A673 (cell line): Measurements from ENCODE around the gene OSM. TPM values are rescaled to one million over a fixed set of nuclear protein-coding genes. Genes with fewer than 3 reads are reported as not detected.

Experiments used
- BruUV-seq: library from RNA; stranded (reverse); fragments of 400-500 nt; replicated peaks from 2 replicates; lab custom pipeline; 2021; lab: Mats Ljungman, UMichigan
- CTCF ChIA-PET: fragments of 300-600 bp; sonication (Branson Sonifier 250); formaldehyde crosslinking; loops from one replicate; lab custom pipeline; 2022; ENCODE audit warnings: antibody characterized with exemption; lab: Charles Lee
- POLR2A ChIA-PET: fragments of 300-600 bp; sonication (Branson Sonifier 250); formaldehyde crosslinking; loops from one replicate; lab custom pipeline; 2022; ENCODE audit warnings: antibody characterized with exemption; ENCODE audit not compliant: low non-redundant PET; lab: Charles Lee
- DNase-seq: peaks from one replicate; pipeline ENCODE4 v3.0.0-alpha.2; 2015; ENCODE audit warnings: low spot score
- H3K27ac ChIP-seq: fragments of 200-600 bp; sonication (generic); 2 replicates; pipeline ENCODE4 v1.5.1; 2016; ENCODE audit warnings: mixed run types, low read depth, mild to moderate bottlenecking, mixed read lengths, antibody characterized with exemption, low read length; ENCODE audit not compliant: poor library complexity, severe bottlenecking
- H3K27me3 ChIP-seq: fragments of 200-600 bp; sonication (generic); replicated peaks from 2 replicates; pipeline ENCODE4 v1.6.1; 2017; ENCODE audit warnings: mixed run types, low read depth, mild to moderate bottlenecking, mixed read lengths, antibody characterized with exemption, low read length; ENCODE audit not compliant: insufficient read depth, poor library complexity
- H3K36me3 ChIP-seq: fragments of 200-600 bp; sonication (generic); 2 replicates; pipeline ENCODE4 v1.6.1; 2016; ENCODE audit warnings: mixed run types, mild to moderate bottlenecking, mixed read lengths, antibody characterized with exemption, low read length; ENCODE audit not compliant: insufficient read depth, poor library complexity, severe bottlenecking
- H3K4me1 ChIP-seq: fragments of 200-600 bp; sonication (generic); 2 replicates; pipeline ENCODE4 v1.6.1; 2017; ENCODE audit warnings: mixed run types, mild to moderate bottlenecking, mixed read lengths, antibody characterized with exemption, low read length; ENCODE audit not compliant: insufficient read depth, poor library complexity, severe bottlenecking
- H3K4me3 ChIP-seq: fragments of 200-600 bp; sonication (generic); 2 replicates; pipeline ENCODE4 v1.5.1; 2016; ENCODE audit warnings: low read depth, mixed run types, mild to moderate bottlenecking, mixed read lengths, low read length; ENCODE audit not compliant: poor library complexity, severe bottlenecking
- H3K9me3 ChIP-seq: fragments of 200-600 bp; sonication (generic); 2 replicates; pipeline ENCODE4 v1.6.1; 2016; ENCODE audit warnings: mixed run types, low read depth, mild to moderate bottlenecking, mixed read lengths, antibody characterized with exemption, low read length; ENCODE audit not compliant: poor library complexity, severe bottlenecking
- EZH2 ChIP-seq: fragments of 200-600 bp; sonication (generic); IDR thresholded peaks from 2 replicates; pipeline ENCODE4 v1.6.1; 2017; ENCODE audit warnings: borderline replicate concordance, low read depth, mild to moderate bottlenecking, mixed read lengths, antibody characterized with exemption, low read length; ENCODE audit not compliant: poor library complexity, severe bottlenecking
- intact Hi-C: fragments of 100-400 bp; cut with micrococcal nuclease; formaldehyde crosslinking; loops from one replicate; pipeline ENCODE4 v1.10.0; 2022; ENCODE audit not compliant: unreplicated experiment
- total RNA-seq: library from RNA; stranded (reverse); gene quantifications from 2 replicates; pipeline ENCODE4 v1.2.3, GENCODE V29; 2021
- TF ChIP-seq, protein P1 (sequence below): fragments of 300-800, 200-600 bp; sonication (generic); conservative IDR thresholded peaks from 2 replicates; pipeline ENCODE4 v1.5.1; 2017; ENCODE audit warnings: low read depth, mild to moderate bottlenecking, antibody characterized with exemption, low read length, moderate library complexity, mixed read lengths

The OSM gene
- total RNA-seq, 1 experiment from 2014 or later = not detected

DNA sequence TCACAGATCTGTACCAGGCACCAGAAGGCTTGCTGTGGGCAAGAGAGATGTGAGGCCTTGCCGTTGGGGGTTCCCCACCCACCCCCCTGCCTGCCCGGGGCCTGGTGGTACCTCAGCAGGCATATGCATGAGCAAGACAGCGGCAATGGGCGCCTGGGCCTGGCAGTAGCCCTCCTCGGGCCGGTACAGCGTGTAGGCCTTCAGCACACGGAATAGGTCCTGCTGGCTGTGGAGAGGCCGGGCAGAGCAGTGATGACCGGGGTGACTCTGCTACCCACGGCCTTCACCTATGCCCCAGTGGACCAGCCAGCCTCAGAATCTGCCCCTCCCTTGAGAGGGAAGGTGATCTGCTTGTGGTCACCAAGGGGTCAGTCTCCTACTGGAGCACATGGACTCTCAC, 28.2 kb upstream of the OSM start:
- no peak for TF ChIP-seq EZH2
- TF ChIP-seq, protein P1, sequence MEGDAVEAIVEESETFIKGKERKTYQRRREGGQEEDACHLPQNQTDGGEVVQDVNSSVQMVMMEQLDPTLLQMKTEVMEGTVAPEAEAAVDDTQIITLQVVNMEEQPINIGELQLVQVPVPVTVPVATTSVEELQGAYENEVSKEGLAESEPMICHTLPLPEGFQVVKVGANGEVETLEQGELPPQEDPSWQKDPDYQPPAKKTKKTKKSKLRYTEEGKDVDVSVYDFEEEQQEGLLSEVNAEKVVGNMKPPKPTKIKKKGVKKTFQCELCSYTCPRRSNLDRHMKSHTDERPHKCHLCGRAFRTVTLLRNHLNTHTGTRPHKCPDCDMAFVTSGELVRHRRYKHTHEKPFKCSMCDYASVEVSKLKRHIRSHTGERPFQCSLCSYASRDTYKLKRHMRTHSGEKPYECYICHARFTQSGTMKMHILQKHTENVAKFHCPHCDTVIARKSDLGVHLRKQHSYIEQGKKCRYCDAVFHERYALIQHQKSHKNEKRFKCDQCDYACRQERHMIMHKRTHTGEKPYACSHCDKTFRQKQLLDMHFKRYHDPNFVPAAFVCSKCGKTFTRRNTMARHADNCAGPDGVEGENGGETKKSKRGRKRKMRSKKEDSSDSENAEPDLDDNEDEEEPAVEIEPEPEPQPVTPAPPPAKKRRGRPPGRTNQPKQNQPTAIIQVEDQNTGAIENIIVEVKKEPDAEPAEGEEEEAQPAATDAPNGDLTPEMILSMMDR = no peak
- H3K36me3 ChIP-seq = no peaks in the 10 kb centered on the region
- no peak overlapping the region for H3K4me3 ChIP-seq
- H3K27ac ChIP-seq = no peak overlapping the region
- DNase-seq = no peak
- no peaks in the 10 kb centered on the region for H3K27me3 ChIP-seq
- H3K4me1 ChIP-seq = peaks cover 14% of the 10 kb centered on the region
- POLR2A ChIA-PET = no interaction called here
- CTCF ChIA-PET = no interaction called here
- H3K9me3 ChIP-seq = no peaks in the 10 kb centered on the region
- BruUV-seq = no TSS peak
- intact Hi-C loops = no loop called here

DNA sequence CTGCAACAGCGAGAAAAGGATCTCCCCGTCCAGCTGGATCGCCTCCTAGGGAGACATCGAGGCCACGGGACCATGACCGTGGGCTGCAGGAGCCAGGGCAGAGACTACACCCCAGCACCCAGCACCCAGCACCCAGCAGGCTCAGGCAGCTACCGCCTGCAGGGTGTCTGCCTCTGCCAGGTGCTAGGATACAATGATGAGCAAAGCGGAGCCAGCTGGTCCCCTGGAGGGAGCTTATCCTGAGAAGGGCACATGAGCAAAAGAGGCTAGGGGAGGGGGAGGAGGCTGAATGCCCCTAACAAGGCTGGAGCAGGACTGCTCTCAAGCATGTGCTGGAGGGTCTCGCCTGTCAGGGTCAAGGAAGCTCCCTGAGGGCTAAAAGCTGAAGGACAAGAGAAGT, 27.4 kb upstream of the OSM start:
- TF ChIP-seq, protein P1 = no peak
- no peak for TF ChIP-seq EZH2
- no peak for DNase-seq
- H3K4me1 ChIP-seq = peaks cover 16% of the 10 kb centered on the region
- intact Hi-C loops = no loop called here
- H3K27me3 ChIP-seq = no peaks in the 10 kb centered on the region
- ChIA-PET CTCF (no interaction called here), POLR2A (no interaction called here)
- BruUV-seq = no TSS peak
- no peaks in the 10 kb centered on the region for H3K36me3 ChIP-seq
- H3K9me3 ChIP-seq = no peaks in the 10 kb centered on the region
- H3K4me3 ChIP-seq = no peak overlapping the region
- H3K27ac ChIP-seq = no peak overlapping the region

DNA sequence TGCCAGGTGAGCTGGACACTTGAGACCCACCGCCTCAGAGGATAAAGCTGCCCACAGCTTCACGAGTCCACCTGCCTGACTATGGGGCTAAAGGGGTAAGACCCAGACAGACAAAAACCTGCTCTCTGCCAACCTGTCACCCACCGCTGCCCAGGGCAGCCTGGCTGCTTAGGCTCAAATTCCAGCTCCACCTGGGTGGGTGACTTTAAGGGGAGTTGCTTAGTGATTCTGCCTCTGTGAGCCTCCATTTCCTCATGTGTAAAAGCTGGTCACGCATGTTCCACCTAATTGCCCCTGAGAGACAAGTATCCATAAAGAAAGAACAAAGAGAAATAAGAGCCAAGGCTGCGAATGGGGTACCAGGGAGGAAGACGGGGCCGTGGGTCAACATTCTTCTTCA, 26.4 kb upstream of the OSM start:
- DNase-seq = no peak
- H3K9me3 ChIP-seq = no peaks in the 10 kb centered on the region
- ChIA-PET POLR2A (no interaction called here), CTCF (no interaction called here)
- H3K27ac ChIP-seq = no peak overlapping the region
- H3K36me3 ChIP-seq = no peaks in the 10 kb centered on the region
- intact Hi-C loops = no loop called here
- no peak overlapping the region for H3K4me3 ChIP-seq
- peaks cover 24% of the 10 kb centered on the region for H3K4me1 ChIP-seq
- BruUV-seq = no TSS peak
- TF ChIP-seq, protein P1 = no peak
- no peak for TF ChIP-seq EZH2
- no peaks in the 10 kb centered on the region for H3K27me3 ChIP-seq
